ENCODE measurements around the gene CCNG2. TPM values are rescaled to one million over a fixed set of nuclear protein-coding genes. Genes with fewer than 3 reads are reported as not detected.
A peak's percentile ranks its signal among the peaks of the same experiment; 100 is the strongest.

Gene CCNG2
- total RNA-seq, 4 donors from 2014 or later = 39.2 to 70.8 (median 63.5) TPM

- TF ChIP-seq POLR2A (IDR thresholded peaks at IDR 0.05) (no peak), CTCF (IDR thresholded peaks at IDR 0.05) (no peak)
- Histone ChIP-seq H3K27me3 (no peaks in the 10 kb centered on the region), H3K27ac (no peak overlapping the region), H3K9me3 (no peaks in the 10 kb centered on the region), H3K4me1 (peaks cover 0 to 5% (median 0%) of the 10 kb centered on the region in 3 donors), H3K4me3 (no peak overlapping the region), H3K36me3 (no peaks in the 10 kb centered on the region)
- 66 to 73% methylated on average over 6 of the region's 6 CpGs for WGBS, 2 donors
- no peak for DNase-seq
- intact Hi-C loops (cut with DNase I) = no loop called here
Measured at GRCh38 chr4:77141964-77142645, 14.9 kb upstream of the CCNG2 start.

GRCh38 chr4:77142646-77143028, 14.4 kb upstream of the CCNG2 start:
- no peaks in the 10 kb centered on the region for H3K27me3 ChIP-seq
- no peak for DNase-seq
- TF ChIP-seq POLR2A (IDR thresholded peaks at IDR 0.05) (no peak), CTCF (IDR thresholded peaks at IDR 0.05) (no peak)
- no peaks in the 10 kb centered on the region for H3K9me3 ChIP-seq
- WGBS, 2 donors = 64 to 66% methylated on average over 4 of the region's 4 CpGs
- H3K4me3 ChIP-seq = no peak overlapping the region
- intact Hi-C loops (cut with DNase I) = no loop called here
- no peaks in the 10 kb centered on the region for H3K36me3 ChIP-seq
- no peak overlapping the region for H3K27ac ChIP-seq
- peaks cover 0 to 5% (median 0%) of the 10 kb centered on the region in 3 donors for H3K4me1 ChIP-seq

GRCh38 chr4:77143091-77143490, 13.9 kb upstream of the CCNG2 start:
- no peak for DNase-seq
- no peak overlapping the region for H3K27ac ChIP-seq
- no peaks in the 10 kb centered on the region for H3K36me3 ChIP-seq
- H3K4me3 ChIP-seq = no peak overlapping the region
- no peaks in the 10 kb centered on the region for H3K27me3 ChIP-seq
- no peaks in the 10 kb centered on the region for H3K9me3 ChIP-seq
- H3K4me1 ChIP-seq = peaks cover 0 to 5% (median 0%) of the 10 kb centered on the region in 3 donors
- intact Hi-C loops (cut with DNase I) = no loop called here
- no peak for TF ChIP-seq CTCF (IDR thresholded peaks at IDR 0.05)
- TF ChIP-seq POLR2A (IDR thresholded peaks at IDR 0.05) = no peak
- WGBS, 2 donors = 72 to 83% methylated on average over 3 of the region's 3 CpGs

GRCh38 chr4:77145842-77146185, 11.2 kb upstream of the CCNG2 start:
- WGBS, 2 donors = 48 to 68% methylated on average over 1 of the region's 1 CpG
- Histone ChIP-seq H3K36me3 (no peaks in the 10 kb centered on the region), H3K27ac (peak overlapping the region in 2 of 4 donors; percentile 17 to 25), H3K9me3 (no peaks in the 10 kb centered on the region), H3K4me1 (peaks cover 0 to 5% (median 0%) of the 10 kb centered on the region in 3 donors), H3K27me3 (no peaks in the 10 kb centered on the region), H3K4me3 (no peak overlapping the region)
- DNase-seq = no peak
- TF ChIP-seq POLR2A (IDR thresholded peaks at IDR 0.05) = no peak
- no peak for TF ChIP-seq CTCF (IDR thresholded peaks at IDR 0.05)
- intact Hi-C loops (cut with DNase I) = no loop called here

GRCh38 chr4:77146186-77147078, 10.6 kb upstream of the CCNG2 start:
- Histone ChIP-seq H3K9me3 (no peaks in the 10 kb centered on the region), H3K4me1 (peaks cover 0 to 5% (median 0%) of the 10 kb centered on the region in 3 donors), H3K27me3 (no peaks in the 10 kb centered on the region), H3K27ac (peak overlapping the region in 2 of 4 donors; percentile 17 to 25), H3K4me3 (no peak overlapping the region), H3K36me3 (no peaks in the 10 kb centered on the region)
- DNase-seq = no peak
- no peak for TF ChIP-seq POLR2A (IDR thresholded peaks at IDR 0.05)
- no peak for TF ChIP-seq CTCF (IDR thresholded peaks at IDR 0.05)
- intact Hi-C loops (cut with DNase I) = no loop called here
- 55% methylated on average over 3 of the region's 3 CpGs for whole genome bisulfite sequencing, 2 donors

All from esophagus squamous epithelium (tissue), 5 donors.